NCI-H2081 treated with DMSO at 0.1 percent for 48 hours (cell line): ENCODE measurements around the gene KRT8.

Source experiments
- DNase-seq: peaks from one replicate; lab custom pipeline; 2025; lab: John Stamatoyannopoulos, UW

The KRT8 gene

GRCh38 chr12:52847335-52848102 lies 57.4 kb downstream of the KRT8 start:
- DNase-seq, result no peak
